RWPE2 (cell line): ENCODE data around the gene KIAA0930.

Experiments used
- ATAC-seq: fragments of 200-7000 bp; cut with Tn5 transposase; 3 replicates; pipeline ENCODE4 v1.9.1; 2021; ENCODE audit warnings: low read depth
- DNase-seq: peaks from one replicate; pipeline ENCODE4 v3.0.0-alpha.2; 2020; ENCODE audit warnings: low spot score
- H3K27ac ChIP-seq: fragments of 450-650 bp; 2 replicates; pipeline ENCODE4 v1.5.1; 2017; ENCODE audit warnings: mild to moderate bottlenecking; ENCODE audit not compliant: poor library complexity, severe bottlenecking
- H3K27me3 ChIP-seq: fragments of 250-450 bp; sonication (Bioruptor Pico); 2 replicates; pipeline ENCODE4 v1.5.1; 2021; ENCODE audit warnings: mild to moderate bottlenecking, moderate library complexity; ENCODE audit not compliant: insufficient read depth, poor library complexity, severe bottlenecking
- H3K36me3 ChIP-seq: fragments of 250-450 bp; sonication (Bioruptor Pico); 2 replicates; pipeline ENCODE4 v1.5.1; 2020; ENCODE audit warnings: low read depth, mild to moderate bottlenecking, moderate library complexity
- H3K4me1 ChIP-seq: fragments of 250-450 bp; sonication (Bioruptor Pico); 2 replicates; pipeline ENCODE4 v1.5.1; 2021; ENCODE audit warnings: mild to moderate bottlenecking, moderate library complexity; ENCODE audit not compliant: insufficient read depth, poor library complexity, severe bottlenecking
- H3K4me3 ChIP-seq: fragments of 250-450 bp; sonication (Bioruptor Pico); 2 replicates; pipeline ENCODE4 v1.5.1; 2021; ENCODE audit warnings: mild to moderate bottlenecking, moderate library complexity; ENCODE audit not compliant: severe bottlenecking
- H3K9me3 ChIP-seq: fragments of 250-450 bp; sonication (Bioruptor Pico); 2 replicates; pipeline ENCODE4 v1.5.1; 2021; ENCODE audit warnings: mild to moderate bottlenecking, moderate library complexity; ENCODE audit not compliant: severe bottlenecking
- TF ChIP-seq, protein P1 (sequence below): fragments of 450-650 bp; IDR thresholded peaks from one replicate; pipeline ENCODE4 v1.5.1; 2017; ENCODE audit warnings: mild to moderate bottlenecking, moderate library complexity; ENCODE audit not compliant: poor library complexity, severe bottlenecking

KIAA0930 gene

DNA sequence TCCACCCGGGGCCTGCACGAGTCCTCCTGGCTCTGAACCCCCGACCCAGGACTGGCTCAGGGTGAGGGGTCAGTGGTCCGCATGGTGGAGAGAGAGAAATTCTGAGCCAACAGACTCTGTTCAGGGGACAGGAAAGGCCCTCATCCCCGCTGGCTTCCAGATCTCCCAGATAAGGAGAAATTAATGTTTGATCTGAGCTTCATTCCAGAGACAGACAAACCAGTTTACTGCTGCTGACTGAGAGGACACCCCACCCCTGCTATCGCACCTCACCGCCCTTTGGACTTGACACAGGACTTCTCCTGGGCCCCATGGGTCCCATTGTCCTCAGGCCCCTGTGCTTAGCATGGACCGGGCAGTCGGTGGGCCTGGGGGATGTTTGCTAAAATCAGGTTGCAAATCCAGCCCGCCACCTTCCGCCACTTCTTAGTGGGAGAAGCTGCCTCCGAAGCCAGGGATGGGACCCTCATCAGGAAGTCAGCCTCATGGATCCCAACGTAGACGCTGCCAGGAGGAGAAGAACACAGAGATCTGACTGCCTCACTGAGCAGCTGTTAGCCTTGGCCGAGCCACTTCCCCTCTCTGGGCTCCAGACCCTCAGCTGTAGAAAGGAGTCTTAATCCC lies 32.9 kb upstream of the KIAA0930 start:
- Histone ChIP-seq H3K27ac (no peak overlapping the region), H3K36me3 (no peaks in the 10 kb centered on the region), H3K4me3 (no peak overlapping the region), H3K9me3 (no peaks in the 10 kb centered on the region), H3K4me1 (no peaks in the 10 kb centered on the region), H3K27me3 (no peaks in the 10 kb centered on the region)
- no peak for ATAC-seq
- TF ChIP-seq, protein P1, sequence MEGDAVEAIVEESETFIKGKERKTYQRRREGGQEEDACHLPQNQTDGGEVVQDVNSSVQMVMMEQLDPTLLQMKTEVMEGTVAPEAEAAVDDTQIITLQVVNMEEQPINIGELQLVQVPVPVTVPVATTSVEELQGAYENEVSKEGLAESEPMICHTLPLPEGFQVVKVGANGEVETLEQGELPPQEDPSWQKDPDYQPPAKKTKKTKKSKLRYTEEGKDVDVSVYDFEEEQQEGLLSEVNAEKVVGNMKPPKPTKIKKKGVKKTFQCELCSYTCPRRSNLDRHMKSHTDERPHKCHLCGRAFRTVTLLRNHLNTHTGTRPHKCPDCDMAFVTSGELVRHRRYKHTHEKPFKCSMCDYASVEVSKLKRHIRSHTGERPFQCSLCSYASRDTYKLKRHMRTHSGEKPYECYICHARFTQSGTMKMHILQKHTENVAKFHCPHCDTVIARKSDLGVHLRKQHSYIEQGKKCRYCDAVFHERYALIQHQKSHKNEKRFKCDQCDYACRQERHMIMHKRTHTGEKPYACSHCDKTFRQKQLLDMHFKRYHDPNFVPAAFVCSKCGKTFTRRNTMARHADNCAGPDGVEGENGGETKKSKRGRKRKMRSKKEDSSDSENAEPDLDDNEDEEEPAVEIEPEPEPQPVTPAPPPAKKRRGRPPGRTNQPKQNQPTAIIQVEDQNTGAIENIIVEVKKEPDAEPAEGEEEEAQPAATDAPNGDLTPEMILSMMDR, result no peak
- no peak for DNase-seq

DNA sequence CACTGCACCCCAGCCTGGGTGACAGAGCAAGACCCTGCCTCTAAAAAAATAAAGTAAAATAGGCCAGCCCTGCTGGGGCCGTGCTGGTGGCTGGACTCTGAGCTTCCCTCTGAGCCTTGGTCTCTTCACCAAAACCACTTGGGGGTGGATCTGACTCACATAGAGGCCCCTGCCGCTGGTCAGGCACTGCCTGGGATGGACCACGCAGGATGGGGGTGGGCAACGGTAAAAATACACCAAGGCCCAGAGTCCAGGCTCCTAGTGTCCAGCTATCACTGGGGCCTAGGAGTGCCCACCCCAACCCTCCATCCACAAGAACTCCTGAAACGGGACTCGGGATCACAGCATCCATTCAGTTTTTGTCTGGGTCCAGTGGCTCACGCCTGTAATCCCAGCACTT lies 31.8 kb upstream of the KIAA0930 start:
- Histone ChIP-seq H3K9me3 (no peaks in the 10 kb centered on the region), H3K27ac (no peak overlapping the region), H3K4me1 (no peaks in the 10 kb centered on the region), H3K27me3 (no peaks in the 10 kb centered on the region), H3K4me3 (no peak overlapping the region), H3K36me3 (no peaks in the 10 kb centered on the region)
- DNase-seq (no peak), ATAC-seq (no peak)
- TF ChIP-seq, protein P1, result no peak

DNA sequence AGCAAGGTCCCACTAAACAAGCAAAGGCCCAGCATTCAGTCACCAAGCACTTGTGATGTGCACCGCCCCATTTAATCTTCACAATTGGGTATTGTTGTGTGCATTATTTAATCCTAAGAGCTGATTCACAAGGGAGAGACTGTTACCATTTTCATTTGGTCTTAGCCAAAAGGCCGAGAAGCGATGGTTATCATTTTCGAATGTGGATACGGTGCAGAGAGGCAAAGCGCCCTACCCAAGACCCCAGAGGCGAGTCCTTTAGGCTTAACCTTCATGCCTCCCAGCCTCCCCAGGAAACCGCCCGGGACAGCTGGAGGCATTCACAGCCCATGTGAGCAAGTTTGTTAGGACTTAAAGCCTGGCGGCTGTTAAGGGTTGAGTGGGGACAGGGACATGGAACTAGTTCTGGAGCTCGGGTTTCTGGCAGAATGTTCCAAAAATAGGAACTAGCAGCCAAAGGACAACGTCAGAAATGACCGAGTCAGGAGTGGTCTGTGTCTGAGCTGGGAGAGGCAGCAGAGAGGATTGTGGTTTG lies 31.0 kb upstream of the KIAA0930 start:
- H3K4me3 ChIP-seq, result no peak overlapping the region
- no peak overlapping the region for H3K27ac ChIP-seq
- no peaks in the 10 kb centered on the region for H3K36me3 ChIP-seq
- ATAC-seq, result no peak
- H3K27me3 ChIP-seq, result no peaks in the 10 kb centered on the region
- no peaks in the 10 kb centered on the region for H3K4me1 ChIP-seq
- TF ChIP-seq, protein P1, result no peak
- DNase-seq, result no peak
- no peaks in the 10 kb centered on the region for H3K9me3 ChIP-seq

DNA sequence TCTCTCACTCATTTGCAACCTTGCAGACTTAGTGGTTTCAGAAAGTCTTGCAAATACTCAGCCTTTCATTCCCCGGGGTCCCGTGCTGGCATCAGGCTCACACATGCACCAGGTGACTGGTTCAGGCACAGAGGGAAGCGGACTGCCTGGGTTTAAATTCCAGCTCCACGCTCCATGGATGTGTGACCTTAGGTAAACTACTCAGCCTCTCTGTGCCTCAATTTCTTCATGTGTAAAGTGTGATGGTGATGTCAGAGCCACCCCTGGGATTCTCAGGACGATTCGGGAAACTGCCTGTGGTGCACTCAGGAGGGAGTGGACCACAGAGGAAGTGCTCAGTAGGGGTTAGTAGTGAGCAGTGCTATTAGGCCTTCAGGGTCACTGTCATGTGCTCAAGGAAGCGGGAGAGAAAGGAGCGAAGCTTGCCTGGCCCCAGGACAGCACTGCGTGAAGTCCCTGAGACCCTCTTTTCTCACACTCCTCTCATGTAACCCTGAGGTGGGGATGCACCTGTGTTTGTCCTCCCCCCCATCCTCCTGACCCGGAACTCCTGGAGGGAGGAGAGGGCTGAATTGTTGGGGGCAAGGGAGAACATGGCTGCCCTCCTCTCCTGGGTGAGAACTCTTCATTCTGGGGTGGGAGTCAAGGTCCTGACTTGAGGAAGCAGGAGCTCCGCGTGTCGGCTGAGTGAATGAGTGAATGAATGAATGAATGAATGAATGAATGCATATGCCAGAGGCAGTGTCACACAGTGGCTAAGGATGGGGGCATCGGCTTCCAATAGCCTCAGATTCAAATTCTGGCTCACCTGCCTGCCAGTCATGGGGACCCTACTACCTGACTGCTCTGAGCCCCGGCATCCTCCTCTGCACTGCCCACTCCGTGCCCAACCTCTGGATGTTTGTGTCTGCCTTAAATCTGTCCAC lies 29.7 kb upstream of the KIAA0930 start:
- Histone ChIP-seq H3K4me3 (no peak overlapping the region), H3K4me1 (no peaks in the 10 kb centered on the region), H3K27me3 (no peaks in the 10 kb centered on the region), H3K27ac (no peak overlapping the region), H3K9me3 (no peaks in the 10 kb centered on the region), H3K36me3 (no peaks in the 10 kb centered on the region)
- DNase-seq (no peak), ATAC-seq (no peak)
- TF ChIP-seq, protein P1, result no peak
